LNCAP (cell line): ENCODE measurements around the gene NBPF3.

ENCODE experiments used
- CTCF ChIP-seq: fragments of 450-650 bp; IDR thresholded peaks from 2 replicates; pipeline ENCODE4 v1.5.1; 2017; ENCODE audit warnings: mild to moderate bottlenecking

The NBPF3 gene

GRCh38 chr1:21434394-21434793, 5.5 kb upstream of the NBPF3 start:
- TF ChIP-seq CTCF: no peak

- TF ChIP-seq CTCF: no peak
Observed at GRCh38 chr1:21435646-21436487, 4.1 kb upstream of the NBPF3 start.

- TF ChIP-seq CTCF: no peak
Observed at GRCh38 chr1:21436488-21437340, 3.2 kb upstream of the NBPF3 start.

GRCh38 chr1:21437341-21437640, 2.6 kb upstream of the NBPF3 start:
- TF ChIP-seq CTCF: no peak

- TF ChIP-seq CTCF: no peak
Observed at GRCh38 chr1:21439345-21439720, 604 bp upstream of the NBPF3 start.

GRCh38 chr1:21447311-21447710, 7.4 kb downstream of the NBPF3 start:
- TF ChIP-seq CTCF: no peak

GRCh38 chr1:21449906-21450305, 10.0 kb downstream of the NBPF3 start:
- TF ChIP-seq CTCF: no peak
